AG09319 (cell line): Measurements from ENCODE around the gene ESRRG.
"Not testable (repeated sequence)": the region's sequence is repeated elsewhere in the genome, so short reads cannot be mapped to it uniquely, and the experiment has no call there.

Experiments used
- DNase-seq: peaks from one replicate; pipeline ENCODE4 v3.0.0-alpha.2; 2010; ENCODE audit warnings: low read depth; ENCODE audit errors: extremely low read depth
- TF ChIP-seq, protein P1 (sequence below): IDR thresholded peaks from 2 replicates; pipeline ENCODE4 v1.5.1; 2011; ENCODE audit warnings: low read depth, mild to moderate bottlenecking, inconsistent platforms, low read length, moderate library complexity

The ESRRG gene

DNA sequence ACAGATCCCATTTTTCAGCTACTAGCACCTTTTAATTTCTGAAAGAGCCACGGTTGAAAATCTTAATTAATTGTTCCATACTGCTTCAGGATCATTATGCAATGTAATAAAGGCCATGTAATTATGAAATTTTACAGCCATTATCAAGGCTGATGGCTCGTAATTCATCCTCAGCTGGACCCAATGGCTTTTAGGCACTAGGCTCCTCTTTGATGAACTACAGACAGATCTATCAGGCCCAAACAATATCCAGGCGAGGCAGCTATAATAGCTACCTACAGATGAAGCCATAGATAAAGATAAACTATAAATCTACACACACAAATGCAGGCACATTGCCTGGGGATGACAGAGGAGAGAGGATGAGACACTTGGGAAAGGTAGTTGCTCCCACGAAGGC lies 189.5 kb downstream of the ESRRG start:
- no peak for DNase-seq
- TF ChIP-seq, protein P1, sequence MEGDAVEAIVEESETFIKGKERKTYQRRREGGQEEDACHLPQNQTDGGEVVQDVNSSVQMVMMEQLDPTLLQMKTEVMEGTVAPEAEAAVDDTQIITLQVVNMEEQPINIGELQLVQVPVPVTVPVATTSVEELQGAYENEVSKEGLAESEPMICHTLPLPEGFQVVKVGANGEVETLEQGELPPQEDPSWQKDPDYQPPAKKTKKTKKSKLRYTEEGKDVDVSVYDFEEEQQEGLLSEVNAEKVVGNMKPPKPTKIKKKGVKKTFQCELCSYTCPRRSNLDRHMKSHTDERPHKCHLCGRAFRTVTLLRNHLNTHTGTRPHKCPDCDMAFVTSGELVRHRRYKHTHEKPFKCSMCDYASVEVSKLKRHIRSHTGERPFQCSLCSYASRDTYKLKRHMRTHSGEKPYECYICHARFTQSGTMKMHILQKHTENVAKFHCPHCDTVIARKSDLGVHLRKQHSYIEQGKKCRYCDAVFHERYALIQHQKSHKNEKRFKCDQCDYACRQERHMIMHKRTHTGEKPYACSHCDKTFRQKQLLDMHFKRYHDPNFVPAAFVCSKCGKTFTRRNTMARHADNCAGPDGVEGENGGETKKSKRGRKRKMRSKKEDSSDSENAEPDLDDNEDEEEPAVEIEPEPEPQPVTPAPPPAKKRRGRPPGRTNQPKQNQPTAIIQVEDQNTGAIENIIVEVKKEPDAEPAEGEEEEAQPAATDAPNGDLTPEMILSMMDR, result no peak

- DNase-seq, result no peak
- TF ChIP-seq, protein P1, result no peak
These were observed 190.9 kb downstream of the ESRRG start for GRCh38 chr1:216532251-216532798.

DNA sequence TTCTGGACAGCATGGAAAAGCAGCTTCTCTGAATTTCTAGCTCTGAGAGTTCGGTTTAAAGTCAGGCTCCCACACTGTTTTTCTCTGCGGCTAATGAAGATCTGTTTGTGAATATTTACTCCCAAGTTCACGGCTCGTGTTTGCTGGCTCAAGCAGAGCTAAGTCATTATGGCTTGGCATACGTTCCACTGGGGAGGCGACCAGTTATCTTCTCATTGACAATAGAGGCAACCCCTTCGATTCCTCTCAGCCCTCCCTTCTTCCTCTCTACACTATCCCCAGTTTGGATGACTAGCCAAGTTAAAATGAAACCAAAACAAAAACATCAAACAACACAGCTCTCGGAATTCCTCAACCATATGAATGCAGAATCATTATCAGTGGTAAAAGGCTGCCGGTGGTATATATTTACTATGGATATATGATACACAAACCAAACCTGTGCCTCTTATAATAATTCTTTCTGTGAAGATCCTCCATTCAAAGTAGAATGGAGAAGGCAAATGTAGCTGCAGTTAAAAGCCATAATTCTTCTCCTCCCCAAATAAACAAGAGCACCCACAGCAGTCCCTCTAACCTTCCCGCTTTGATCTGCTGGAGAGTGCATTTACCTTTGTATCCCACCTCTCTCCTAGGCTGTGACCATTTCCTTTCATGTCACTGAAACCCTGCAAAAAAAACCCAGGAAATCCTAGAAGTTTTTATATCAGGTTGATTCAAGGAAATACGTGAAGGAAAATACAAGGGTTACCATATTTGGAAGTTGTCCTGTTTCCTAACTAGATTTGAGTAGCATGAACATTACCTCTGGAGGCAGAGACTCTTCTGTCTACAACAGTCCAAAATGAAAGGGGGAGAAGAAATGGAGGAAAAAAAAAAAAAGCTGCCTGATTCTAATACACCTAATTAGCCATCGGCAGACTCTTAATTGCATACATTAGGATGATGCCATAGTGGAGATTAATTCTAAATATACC lies 191.7 kb downstream of the ESRRG start:
- TF ChIP-seq, protein P1, result no peak
- DNase-seq, result peak; percentile 3

- DNase-seq, result not testable (repeated sequence)
These were observed 193.4 kb downstream of the ESRRG start for GRCh38 chr1:216529851-216530250.

GRCh38 chr1:216528816-216529215 lies 194.4 kb downstream of the ESRRG start:
- TF ChIP-seq, protein P1, result no peak
- DNase-seq, result no peak

GRCh38 chr1:216523449-216524190 lies 199.6 kb downstream of the ESRRG start:
- TF ChIP-seq, protein P1, result no peak
- peak; percentile 44 for DNase-seq

GRCh38 chr1:216523043-216523442 lies 200.2 kb downstream of the ESRRG start:
- TF ChIP-seq, protein P1, result no peak
- DNase-seq, result no peak
